Measurements from ENCODE around the gene ARHGAP15. TPM values are rescaled to one million over a fixed set of nuclear protein-coding genes. Genes with fewer than 3 reads are reported as not detected.
A peak's percentile ranks its signal among the peaks of the same experiment; 100 is the strongest.

ARHGAP15 gene
- polyA plus RNA-seq, 6 donors from 2014 or later: 183 to 264 (median 210) TPM

GRCh38 chr2:143796051-143796450 is 666.8 kb downstream of the ARHGAP15 start:
- Mint-ChIP-seq H3K27ac (peak overlapping the region in 1 of 6 donors; percentile 38), H3K4me1 (no peaks in the 10 kb centered on the region), H3K36me3 (no peaks in the 10 kb centered on the region), H3K4me3 (no peak overlapping the region), H3K27me3 (no peaks in the 10 kb centered on the region), H3K9me3 (peaks cover 0 to 4% (median 0%) of the 10 kb centered on the region in 7 donors)
- no peak for ATAC-seq (ENCODE audit: low read depth in 2 of 2)
- DNase-seq: no peak

- Mint-ChIP-seq H3K36me3 (no peaks in the 10 kb centered on the region), H3K9me3 (peaks cover 0 to 4% (median 0%) of the 10 kb centered on the region in 7 donors), H3K27me3 (no peaks in the 10 kb centered on the region), H3K27ac (no peak overlapping the region), H3K4me3 (no peak overlapping the region), H3K4me1 (peaks cover 0 to 3% (median 0%) of the 10 kb centered on the region in 3 donors)
- DNase-seq (no peak), ATAC-seq (ENCODE audit: low read depth in 2 of 2) (no peak)
These were observed 672.3 kb downstream of the ARHGAP15 start for GRCh38 chr2:143801561-143801960.

- Mint-ChIP-seq H3K27ac (no peak overlapping the region), H3K9me3 (peaks cover 0 to 4% (median 0%) of the 10 kb centered on the region in 7 donors), H3K4me3 (peak overlapping the region in 1 of 8 donors; percentile 24), H3K4me1 (peaks cover 0 to 3% (median 0%) of the 10 kb centered on the region in 3 donors), H3K27me3 (no peaks in the 10 kb centered on the region), H3K36me3 (no peaks in the 10 kb centered on the region)
- ATAC-seq (ENCODE audit: low read depth in 2 of 2) (no peak), DNase-seq (no peak)
These were observed 673.0 kb downstream of the ARHGAP15 start for GRCh38 chr2:143802242-143802641.

- Mint-ChIP-seq H3K27ac (no peak overlapping the region), H3K36me3 (no peaks in the 10 kb centered on the region), H3K4me3 (peak overlapping the region in 1 of 8 donors; percentile 24), H3K4me1 (peaks cover 0 to 3% (median 0%) of the 10 kb centered on the region in 3 donors), H3K27me3 (no peaks in the 10 kb centered on the region), H3K9me3 (peaks cover 0 to 4% (median 0%) of the 10 kb centered on the region in 7 donors)
- no peak for ATAC-seq (ENCODE audit: low read depth in 2 of 2)
- DNase-seq: no peak
These were observed 673.8 kb downstream of the ARHGAP15 start for GRCh38 chr2:143802871-143803650.

GRCh38 chr2:143803936-143804335 is 674.7 kb downstream of the ARHGAP15 start:
- ATAC-seq (ENCODE audit: low read depth in 2 of 2) (no peak), DNase-seq (no peak)
- peaks cover 0 to 3% (median 0%) of the 10 kb centered on the region in 7 donors for H3K9me3 Mint-ChIP-seq
- H3K36me3 Mint-ChIP-seq: no peaks in the 10 kb centered on the region
- H3K4me3 Mint-ChIP-seq: no peak overlapping the region
- H3K27ac Mint-ChIP-seq: no peak overlapping the region
- peaks cover 0 to 3% (median 0%) of the 10 kb centered on the region in 3 donors for H3K4me1 Mint-ChIP-seq
- no peaks in the 10 kb centered on the region for H3K27me3 Mint-ChIP-seq

- Mint-ChIP-seq H3K27me3 (no peaks in the 10 kb centered on the region), H3K36me3 (no peaks in the 10 kb centered on the region)
These were observed 676.4 kb downstream of the ARHGAP15 start for GRCh38 chr2:143805666-143806065.

GRCh38 chr2:143807192-143807591 is 678.0 kb downstream of the ARHGAP15 start:
- ATAC-seq (ENCODE audit: low read depth in 2 of 2): no peak

More at GRCh38 chr2:143805666-143806065, 676.4 kb downstream of the ARHGAP15 start:
- DNase-seq (no peak), ATAC-seq (ENCODE audit: low read depth in 2 of 2) (no peak)
- Mint-ChIP-seq H3K4me3 (no peak overlapping the region), H3K27ac (no peak overlapping the region), H3K4me1 (peaks cover 0 to 3% (median 0%) of the 10 kb centered on the region in 3 donors), H3K9me3 (peaks cover 0 to 3% (median 0%) of the 10 kb centered on the region in 7 donors)

GRCh38 chr2:143807671-143808070 is 678.5 kb downstream of the ARHGAP15 start:
- Mint-ChIP-seq H3K36me3 (no peaks in the 10 kb centered on the region), H3K27ac (no peak overlapping the region), H3K4me3 (no peak overlapping the region), H3K9me3 (peaks cover 0 to 2% (median 0%) of the 10 kb centered on the region in 7 donors), H3K27me3 (no peaks in the 10 kb centered on the region), H3K4me1 (peaks cover 0 to 3% (median 0%) of the 10 kb centered on the region in 3 donors)
- ATAC-seq (ENCODE audit: low read depth in 2 of 2): no peak
- DNase-seq: no peak

More at GRCh38 chr2:143807192-143807591, 678.0 kb downstream of the ARHGAP15 start:
- no peak for DNase-seq
- no peak overlapping the region for H3K27ac Mint-ChIP-seq
- no peaks in the 10 kb centered on the region for H3K27me3 Mint-ChIP-seq
- H3K9me3 Mint-ChIP-seq: peaks cover 0 to 2% (median 0%) of the 10 kb centered on the region in 7 donors
- no peaks in the 10 kb centered on the region for H3K36me3 Mint-ChIP-seq
- peaks cover 0 to 3% (median 0%) of the 10 kb centered on the region in 3 donors for H3K4me1 Mint-ChIP-seq
- H3K4me3 Mint-ChIP-seq: no peak overlapping the region

GRCh38 chr2:143808166-143808565 is 678.9 kb downstream of the ARHGAP15 start:
- H3K4me3 Mint-ChIP-seq: no peak overlapping the region
- peaks cover 0 to 4% (median 0%) of the 10 kb centered on the region in 7 donors for H3K9me3 Mint-ChIP-seq
- peak overlapping the region in 1 of 6 donors; percentile 54 for H3K27ac Mint-ChIP-seq
- ATAC-seq (ENCODE audit: low read depth in 2 of 2) (no peak), DNase-seq (no peak)
- H3K4me1 Mint-ChIP-seq: peaks cover 0 to 3% (median 0%) of the 10 kb centered on the region in 3 donors
- no peaks in the 10 kb centered on the region for H3K27me3 Mint-ChIP-seq
- H3K36me3 Mint-ChIP-seq: no peaks in the 10 kb centered on the region

GRCh38 chr2:143815082-143815481 is 685.9 kb downstream of the ARHGAP15 start:
- Mint-ChIP-seq H3K27me3 (no peaks in the 10 kb centered on the region), H3K4me1 (peaks cover 6 to 16% (median 9%) of the 10 kb centered on the region in 3 donors), H3K4me3 (no peak overlapping the region), H3K9me3 (peaks cover 0 to 9% (median 0%) of the 10 kb centered on the region in 7 donors), H3K27ac (peak overlapping the region in 2 of 6 donors; percentile 2 to 13), H3K36me3 (no peaks in the 10 kb centered on the region)
- DNase-seq: no peak
- peak; percentile 39 to 56 for ATAC-seq (ENCODE audit: low read depth in 2 of 2)

- Mint-ChIP-seq H3K27me3 (no peaks in the 10 kb centered on the region), H3K9me3 (peaks cover 0 to 9% (median 0%) of the 10 kb centered on the region in 7 donors), H3K4me1 (peaks cover 6 to 18% (median 9%) of the 10 kb centered on the region in 3 donors), H3K27ac (no peak overlapping the region), H3K36me3 (no peaks in the 10 kb centered on the region), H3K4me3 (no peak overlapping the region)
- no peak for DNase-seq
- ATAC-seq (ENCODE audit: low read depth in 2 of 2): no peak
These were observed 687.7 kb downstream of the ARHGAP15 start for GRCh38 chr2:143816916-143817315.
